ENCODE data around the gene ADD3.

- TF ChIP-seq CTCF (IDR thresholded peaks at IDR 0.05) (no peak), POLR2A (IDR thresholded peaks at IDR 0.05) (no peak), EP300 (IDR thresholded peaks at IDR 0.05) (no peak)
Observed at GRCh38 chr10:110107887-110108286, 100.1 kb downstream of the ADD3 start.

All from ovary (tissue), 3 donors.